HepG2 (cell line): ENCODE measurements around the gene SSBP4. TPM values are rescaled to one million over a fixed set of nuclear protein-coding genes. Genes with fewer than 3 reads are reported as not detected.

Experiments used
- DDIT3 ChIP-seq: sonication (generic); formaldehyde crosslinking; IDR thresholded peaks from 2 replicates; pipeline ENCODE4 v1.4.0; 2020; ENCODE audit warnings: mild to moderate bottlenecking, missing genetic modification reagents
- FOXP1 ChIP-seq, 2 experiments: fragments of 450-650 bp in 1 of 2; IDR thresholded peaks; 2 replicates each; pipeline ENCODE4 v1.6.1; 2017 to 2018; ENCODE audit warnings: antibody characterized with exemption in 1 of 2
- KMT2A ChIP-seq: sonication (generic); formaldehyde crosslinking; IDR thresholded peaks from 2 replicates; pipeline ENCODE4 v1.4.0; 2020; ENCODE audit warnings: missing genetic modification reagents
- MAX ChIP-seq: IDR thresholded peaks from 2 replicates; pipeline ENCODE4 v1.6.1; 2012; ENCODE audit warnings: inconsistent platforms
- MED8 ChIP-seq: sonication (generic); formaldehyde crosslinking; IDR thresholded peaks from 2 replicates; pipeline ENCODE4 v1.8.1; 2023; ENCODE audit warnings: mild to moderate bottlenecking, missing genetic modification reagents; ENCODE audit not compliant: insufficient replicate concordance
- RELA ChIP-seq: sonication (generic); formaldehyde crosslinking; IDR thresholded peaks from 2 replicates; pipeline ENCODE4 v1.4.0; 2020; ENCODE audit warnings: missing genetic modification reagents
- RNF2 ChIP-seq: fragments of 450-650 bp; conservative IDR thresholded peaks from 2 replicates; pipeline ENCODE4 v1.6.1; 2016; ENCODE audit warnings: low read depth
- SNAPC4 ChIP-seq: sonication (generic); formaldehyde crosslinking; IDR thresholded peaks from 2 replicates; pipeline ENCODE4 v1.4.0; 2020; ENCODE audit warnings: mild to moderate bottlenecking, missing genetic modification reagents
- SOX5 ChIP-seq: IDR thresholded peaks from 2 replicates; pipeline ENCODE4 v1.6.1; 2016; ENCODE audit warnings: borderline replicate concordance
- TSC22D2 ChIP-seq: sonication (generic); formaldehyde crosslinking; IDR thresholded peaks from 2 replicates; pipeline ENCODE4 v1.5.1; 2020; ENCODE audit warnings: missing genetic modification reagents, mild to moderate bottlenecking, borderline replicate concordance
- ZFYVE20 ChIP-seq: sonication (generic); formaldehyde crosslinking; IDR thresholded peaks from 2 replicates; pipeline ENCODE4 v1.8.0; 2023; ENCODE audit warnings: low read depth, mild to moderate bottlenecking, moderate library complexity, missing genetic modification reagents, borderline replicate concordance
- ZNF225 ChIP-seq: sonication (generic); formaldehyde crosslinking; IDR thresholded peaks from 2 replicates; pipeline ENCODE4 v1.4.0; 2020; ENCODE audit warnings: mild to moderate bottlenecking, missing genetic modification reagents
- ZNF557 ChIP-seq: sonication (generic); formaldehyde crosslinking; IDR thresholded peaks from 2 replicates; pipeline ENCODE4 v1.4.0; 2020; ENCODE audit warnings: missing genetic modification reagents
- ZNF614 ChIP-seq: IDR thresholded peaks from 2 replicates; pipeline ENCODE4 v1.6.1; 2018; ENCODE audit warnings: missing biosample characterization, missing genetic modification reagents, inconsistent platforms, borderline replicate concordance
- polyA plus RNA-seq, 8 experiments: library from polyadenylated mRNA; depleted of rRNA in 3 of 8; stranded (reverse) in 7 of 8; unstranded in 1 of 8; fragments of >200 nt; fragmentation: Illumina TruSeq in 4 of 8; extraction: Trizol in 4 of 8; gene quantifications; 2 replicates each; pipeline versions ENCODE4 v1.2.1 to v1.2.3, GENCODE V29; 2011 to 2016; ENCODE audit warnings: low read depth in 4 of 8, missing spikeins in 1 of 8, mixed read lengths in 1 of 8; ENCODE audit not compliant: insufficient read depth in 1 of 8
- total RNA-seq, 5 experiments: library from RNA; depleted of rRNA; stranded (reverse); fragments of >200 nt; fragmentation: Illumina TruSeq; extraction: Trizol; gene quantifications; 2 replicates each; pipeline ENCODE4 v1.2.3, GENCODE V29; 2016; ENCODE audit warnings: low read depth in 1 of 5
- TF ChIP-seq, protein P1 (sequence below): IDR thresholded peaks from 2 replicates; pipeline ENCODE4 v1.4.0; 2020; ENCODE audit warnings: mild to moderate bottlenecking, missing genetic modification reagents
- TF ChIP-seq, protein P2 (sequence below): sonication (generic); formaldehyde crosslinking; IDR thresholded peaks from 2 replicates; pipeline ENCODE4 v1.9.0; 2022; ENCODE audit warnings: low read depth, missing genetic modification reagents

The SSBP4 gene
- total and polyA plus RNA-seq, 2 of the 13 experiments (the other 11 are each of a cell fraction or from before 2014, with no cell fraction given) = 20.8 to 39.5 TPM

DNA sequence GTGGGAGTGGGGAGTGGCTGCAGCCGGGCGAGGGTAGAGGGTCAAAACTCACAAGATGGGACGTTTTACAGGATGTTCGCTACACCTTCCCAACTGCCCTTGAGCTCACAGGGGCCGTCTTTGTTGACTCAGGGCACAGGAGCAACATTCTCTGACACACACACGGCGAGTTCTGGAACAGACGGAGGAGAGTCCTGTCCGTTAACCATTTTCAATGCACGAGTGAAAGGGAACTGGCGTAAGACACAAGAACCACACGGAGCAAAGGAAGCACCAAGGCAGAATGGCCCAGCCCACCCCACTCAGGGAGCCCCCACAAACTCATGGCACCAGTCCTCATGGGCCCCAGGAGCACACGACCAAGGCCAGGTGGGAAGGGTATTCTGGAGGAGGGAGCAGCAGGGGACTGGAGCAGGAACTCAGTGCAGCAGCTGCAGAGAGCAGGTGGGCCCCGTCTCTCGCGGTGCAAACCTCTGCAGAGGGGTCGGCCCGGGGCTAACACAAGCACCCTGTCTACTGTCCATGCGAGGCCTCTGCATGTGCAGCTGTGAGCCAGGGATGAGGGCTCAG is 56.6 kb downstream of the SSBP4 start (continued):
- TF ChIP-seq MAX (peak; percentile 71), ZNF225 (CRISPR knock-in tag) (no peak), MED8 (CRISPR knock-in tag) (no peak), KMT2A (CRISPR knock-in tag) (peak; percentile 78; the same call in 1 of the 2 replicates), ZNF557 (CRISPR knock-in tag) (no peak), SOX5 (CRISPR knock-in tag) (peak; percentile 58; the same call in 1 of the 2 replicates), ZNF614 (CRISPR knock-in tag) (peak; percentile 77; the same call in 1 of the 2 replicates), SNAPC4 (CRISPR knock-in tag) (0 out of 2 replicates have a peak, but pooled peaks have one; percentile 69), ZFYVE20 (no peak), RNF2 (no peak), RELA (no peak), DDIT3 (CRISPR knock-in tag) (no peak), TSC22D2 (CRISPR knock-in tag) (no peak), FOXP1 (IDR thresholded peaks at IDR 0.05) (no peak), FOXP1 (CRISPR knock-in tag; IDR thresholded peaks at IDR 0.05) (peak; percentile 62)
- TF ChIP-seq, protein P1, sequence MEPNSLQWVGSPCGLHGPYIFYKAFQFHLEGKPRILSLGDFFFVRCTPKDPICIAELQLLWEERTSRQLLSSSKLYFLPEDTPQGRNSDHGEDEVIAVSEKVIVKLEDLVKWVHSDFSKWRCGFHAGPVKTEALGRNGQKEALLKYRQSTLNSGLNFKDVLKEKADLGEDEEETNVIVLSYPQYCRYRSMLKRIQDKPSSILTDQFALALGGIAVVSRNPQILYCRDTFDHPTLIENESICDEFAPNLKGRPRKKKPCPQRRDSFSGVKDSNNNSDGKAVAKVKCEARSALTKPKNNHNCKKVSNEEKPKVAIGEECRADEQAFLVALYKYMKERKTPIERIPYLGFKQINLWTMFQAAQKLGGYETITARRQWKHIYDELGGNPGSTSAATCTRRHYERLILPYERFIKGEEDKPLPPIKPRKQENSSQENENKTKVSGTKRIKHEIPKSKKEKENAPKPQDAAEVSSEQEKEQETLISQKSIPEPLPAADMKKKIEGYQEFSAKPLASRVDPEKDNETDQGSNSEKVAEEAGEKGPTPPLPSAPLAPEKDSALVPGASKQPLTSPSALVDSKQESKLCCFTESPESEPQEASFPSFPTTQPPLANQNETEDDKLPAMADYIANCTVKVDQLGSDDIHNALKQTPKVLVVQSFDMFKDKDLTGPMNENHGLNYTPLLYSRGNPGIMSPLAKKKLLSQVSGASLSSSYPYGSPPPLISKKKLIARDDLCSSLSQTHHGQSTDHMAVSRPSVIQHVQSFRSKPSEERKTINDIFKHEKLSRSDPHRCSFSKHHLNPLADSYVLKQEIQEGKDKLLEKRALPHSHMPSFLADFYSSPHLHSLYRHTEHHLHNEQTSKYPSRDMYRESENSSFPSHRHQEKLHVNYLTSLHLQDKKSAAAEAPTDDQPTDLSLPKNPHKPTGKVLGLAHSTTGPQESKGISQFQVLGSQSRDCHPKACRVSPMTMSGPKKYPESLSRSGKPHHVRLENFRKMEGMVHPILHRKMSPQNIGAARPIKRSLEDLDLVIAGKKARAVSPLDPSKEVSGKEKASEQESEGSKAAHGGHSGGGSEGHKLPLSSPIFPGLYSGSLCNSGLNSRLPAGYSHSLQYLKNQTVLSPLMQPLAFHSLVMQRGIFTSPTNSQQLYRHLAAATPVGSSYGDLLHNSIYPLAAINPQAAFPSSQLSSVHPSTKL = peak; percentile 65
- TF ChIP-seq, protein P2, sequence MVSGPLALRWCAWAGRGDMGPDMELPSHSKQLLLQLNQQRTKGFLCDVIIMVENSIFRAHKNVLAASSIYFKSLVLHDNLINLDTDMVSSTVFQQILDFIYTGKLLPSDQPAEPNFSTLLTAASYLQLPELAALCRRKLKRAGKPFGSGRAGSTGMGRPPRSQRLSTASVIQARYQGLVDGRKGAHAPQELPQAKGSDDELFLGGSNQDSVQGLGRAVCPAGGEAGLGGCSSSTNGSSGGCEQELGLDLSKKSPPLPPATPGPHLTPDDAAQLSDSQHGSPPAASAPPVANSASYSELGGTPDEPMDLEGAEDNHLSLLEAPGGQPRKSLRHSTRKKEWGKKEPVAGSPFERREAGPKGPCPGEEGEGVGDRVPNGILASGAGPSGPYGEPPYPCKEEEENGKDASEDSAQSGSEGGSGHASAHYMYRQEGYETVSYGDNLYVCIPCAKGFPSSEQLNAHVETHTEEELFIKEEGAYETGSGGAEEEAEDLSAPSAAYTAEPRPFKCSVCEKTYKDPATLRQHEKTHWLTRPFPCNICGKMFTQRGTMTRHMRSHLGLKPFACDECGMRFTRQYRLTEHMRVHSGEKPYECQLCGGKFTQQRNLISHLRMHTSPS = peak; percentile 28; the same call in 1 of the 2 replicates
